K562 (cell line): ENCODE measurements around the gene WDR18. TPM values are rescaled to one million over a fixed set of nuclear protein-coding genes. Genes with fewer than 3 reads are reported as not detected.

Experiments used
- BRD9 ChIP-seq: fragments of 450-650 bp; IDR thresholded peaks from 2 replicates; pipeline ENCODE4 v1.6.1; 2018; ENCODE audit warnings: low read depth; ENCODE audit not compliant: partially characterized antibody
- CTBP1 ChIP-seq: fragments of 450-650 bp; IDR thresholded peaks from 2 replicates; pipeline ENCODE4 v1.6.1; 2016; ENCODE audit warnings: borderline replicate concordance
- ELK1 ChIP-seq: sonication (generic); formaldehyde crosslinking; IDR thresholded peaks from 2 replicates; pipeline ENCODE4 v1.8.1; 2022; ENCODE audit warnings: missing genetic modification reagents
- FOXK1 ChIP-seq: sonication (generic); formaldehyde crosslinking; IDR thresholded peaks from 2 replicates; pipeline ENCODE4 v1.8.0; 2022; ENCODE audit warnings: missing genetic modification reagents, mild to moderate bottlenecking, borderline replicate concordance
- HDAC1 ChIP-seq, 2 experiments: fragments of 450-650 bp; IDR thresholded peaks; 2 replicates each; pipeline ENCODE4 v1.6.1; 2016 to 2017; ENCODE audit warnings: inconsistent platforms in 1 of 2, mild to moderate bottlenecking in 1 of 2, moderate library complexity in 1 of 2
- NFIC ChIP-seq: fragments of 450-650 bp; IDR thresholded peaks from 2 replicates; pipeline ENCODE4 v1.6.1; 2017; ENCODE audit warnings: mild to moderate bottlenecking, inconsistent platforms
- NR1H2 ChIP-seq: sonication (generic); formaldehyde crosslinking; IDR thresholded peaks from 2 replicates; pipeline ENCODE4 v1.4.0; 2020; ENCODE audit warnings: mild to moderate bottlenecking, missing genetic modification reagents
- PATZ1 ChIP-seq: fragments of 250-450 bp; sonication (Bioruptor Pico); IDR thresholded peaks from 2 replicates; pipeline ENCODE4 v1.5.0; 2020; ENCODE audit warnings: mild to moderate bottlenecking, borderline replicate concordance
- PHF20 ChIP-seq: fragments of 450-650 bp; IDR thresholded peaks from 2 replicates; pipeline ENCODE4 v1.6.1; 2018; ENCODE audit not compliant: partially characterized antibody
- POLR3A ChIP-seq: IDR thresholded peaks from 2 replicates; pipeline ENCODE4 v1.6.1; 2011; ENCODE audit warnings: borderline replicate concordance, mild to moderate bottlenecking, moderate library complexity; ENCODE audit not compliant: insufficient read length, insufficient read depth; ENCODE audit errors: extremely low read depth
- PTTG1 ChIP-seq: fragments of 450-650 bp; IDR thresholded peaks from 2 replicates; pipeline ENCODE4 v1.6.1; 2016; ENCODE audit warnings: low read depth, mild to moderate bottlenecking, missing genetic modification characterization, missing compliant biosample characterization
- RBM39 ChIP-seq: fragments of 200-400 bp; formaldehyde crosslinking; optimal IDR thresholded peaks from 2 replicates; pipeline ENCODE3; 2018; ENCODE audit warnings: low read depth, low read length
- RHOXF2B ChIP-seq: fragments of 250-450 bp; sonication (Bioruptor Pico); conservative IDR thresholded peaks from 2 replicates; pipeline ENCODE4 v1.5.1; 2021
- RUNX1 ChIP-seq: sonication (generic); IDR thresholded peaks from 2 replicates; pipeline ENCODE4 v1.6.1; 2016; ENCODE audit warnings: antibody characterized with exemption, low read depth
- SMAD4 ChIP-seq: fragments of 250-450 bp; sonication (Bioruptor Pico); conservative IDR thresholded peaks from 2 replicates; pipeline ENCODE4 v1.8.0; 2021; ENCODE audit warnings: inconsistent platforms, mild to moderate bottlenecking, moderate library complexity
- STAG1 ChIP-seq: sonication (generic); formaldehyde crosslinking; IDR thresholded peaks from 2 replicates; pipeline ENCODE4 v1.5.0; 2020; ENCODE audit warnings: missing genetic modification reagents, borderline replicate concordance
- TEAD2 ChIP-seq: fragments of 450-650 bp; IDR thresholded peaks from 2 replicates; pipeline ENCODE4 v1.6.1; 2016; ENCODE audit warnings: missing genetic modification characterization, control low read depth, missing compliant biosample characterization
- TRIM28 ChIP-seq: fragments of 450-650 bp; IDR thresholded peaks from 2 replicates; pipeline ENCODE4 v1.6.1; 2017
- YBX1 ChIP-seq: fragments of 450-650 bp; IDR thresholded peaks from 2 replicates; pipeline ENCODE4 v1.7.1; 2016; ENCODE audit warnings: mild to moderate bottlenecking
- ZNF280B ChIP-seq: fragments of 250-450 bp; sonication (Bioruptor Pico); IDR thresholded peaks from 2 replicates; pipeline ENCODE4 v1.5.1; 2021; ENCODE audit warnings: mild to moderate bottlenecking
- ZNF583 ChIP-seq: fragments of 250-450 bp; sonication (Bioruptor Pico); IDR thresholded peaks from 2 replicates; pipeline ENCODE4 v1.4.0; 2020
- ZNF778 ChIP-seq: fragments of 450-650 bp; formaldehyde crosslinking; IDR thresholded peaks from 2 replicates; pipeline ENCODE4 v1.4.0; 2020; ENCODE audit warnings: mild to moderate bottlenecking, moderate library complexity
- ZNF79 ChIP-seq: fragments of 250-450 bp; sonication (Bioruptor Pico); IDR thresholded peaks from 2 replicates; pipeline ENCODE4 v1.4.0; 2020; ENCODE audit warnings: low read depth, mild to moderate bottlenecking, moderate library complexity
- polyA plus RNA-seq, 8 experiments: library from polyadenylated mRNA; depleted of rRNA in 4 of 8; stranded (reverse) in 5 of 8; unstranded in 3 of 8; fragments of >200 nt; fragmentation: Nextera tagmentation in 2 of 8; fragmentation: Illumina TruSeq in 1 of 8; extraction: Ambion mirVana in 2 of 8; extraction: Trizol in 1 of 8; gene quantifications; 2 replicates each; pipeline versions ENCODE4 v1.2.1 to v1.2.3, GENCODE V29; 2011 to 2014; ENCODE audit warnings: inconsistent platforms in 1 of 8, missing spikeins in 1 of 8
- total RNA-seq, 7 experiments: library from RNA; depleted of rRNA in 6 of 7; stranded (reverse); fragments of >200 nt in 6 of 7; fragmentation: Illumina TruSeq in 2 of 7; extraction: Trizol in 2 of 7; gene quantifications; 2 replicates each; pipeline versions ENCODE4 v1.2.1 to v1.2.3, GENCODE V29; 2011 to 2021; ENCODE audit warnings: low replicate concordance in 1 of 7

The WDR18 gene
- total and polyA plus RNA-seq, 9 of the 15 experiments (the other 6 are each of a cell fraction or from before 2014, with no cell fraction given): 0.65 to 181 (median 30.1) TPM

- no peak for TF ChIP-seq PATZ1 (CRISPR knock-in tag)
- no peak for TF ChIP-seq TRIM28
- no peak for TF ChIP-seq PHF20
- TF ChIP-seq NFIC: no peak
- no peak for TF ChIP-seq ZNF583 (CRISPR knock-in tag)
- no peak for TF ChIP-seq TEAD2
- peak; percentile 57; the same call in 1 of the 2 replicates for TF ChIP-seq SMAD4 (CRISPR knock-in tag)
- no peak for TF ChIP-seq RBM39
- TF ChIP-seq ZNF280B (CRISPR knock-in tag): no peak
- TF ChIP-seq RHOXF2B (CRISPR knock-in tag): no peak
- TF ChIP-seq YBX1: no peak
- TF ChIP-seq BRD9: no peak
- no peak for TF ChIP-seq NR1H2 (CRISPR knock-in tag)
- TF ChIP-seq ZNF778 (CRISPR knock-in tag): no peak
- no peak for TF ChIP-seq HDAC1 (IDR thresholded peaks at IDR 0.05)
- TF ChIP-seq RUNX1: no peak
- no peak for TF ChIP-seq FOXK1 (CRISPR knock-in tag)
- TF ChIP-seq PTTG1 (tag): no peak
- no peak for TF ChIP-seq ELK1 (CRISPR knock-in tag)
- TF ChIP-seq STAG1 (CRISPR knock-in tag): no peak
- peak; percentile 12; the same call in 1 of the 2 replicates for TF ChIP-seq CTBP1
- TF ChIP-seq POLR3A: no peak
- TF ChIP-seq ZNF79: no peak
Measured at GRCh38 chr19:952680-953444, 31.3 kb upstream of the WDR18 start (continued).
